ENCODE data around the gene ACTL9. TPM values are rescaled to one million over a fixed set of nuclear protein-coding genes. Genes with fewer than 3 reads are reported as not detected.

The ACTL9 gene
- total and polyA plus RNA-seq, 2 donors (not counting 1 experiment from before 2014, with no cell fraction given) = not detected

DNA sequence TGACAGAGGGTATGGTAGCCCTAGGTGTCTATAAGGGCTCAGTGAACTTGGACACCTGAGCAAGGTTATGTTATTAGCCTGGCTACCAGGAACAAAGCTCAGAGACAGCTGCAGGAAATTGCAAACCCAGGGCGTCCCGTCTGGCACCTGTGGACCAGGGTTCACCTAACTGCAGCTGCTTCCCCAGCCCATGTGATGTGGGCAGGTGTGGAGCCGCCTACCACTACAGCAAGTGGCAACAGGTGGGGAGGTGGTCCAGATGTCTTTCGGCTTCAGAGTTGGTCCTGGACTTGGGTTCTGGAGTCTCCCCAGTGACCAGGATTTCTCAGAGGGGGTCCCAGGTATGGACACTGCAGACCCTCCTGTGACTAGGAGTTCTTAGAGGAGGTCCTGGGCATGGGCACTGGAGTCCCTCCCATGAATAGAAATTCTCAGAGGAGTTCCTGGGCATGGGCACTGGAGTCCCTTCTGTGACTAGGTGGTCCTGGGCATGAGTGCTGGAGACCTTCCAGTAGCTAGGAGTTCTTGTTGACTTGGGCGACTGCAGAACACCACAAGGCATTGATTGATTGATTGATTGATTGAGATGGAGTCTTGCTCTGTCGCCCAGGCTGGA, 25.2 kb downstream of the ACTL9 start:
- 57% methylated on average over 6 of the region's 6 CpGs for WGBS (ENCODE audit: insufficient coverage)
- Histone ChIP-seq H3K9ac (ENCODE audit: low read length) (no peak overlapping the region), H3K36me3 (replicated peaks in 1 of 2; ENCODE audit: control extremely low read depth in 1 of 2, control insufficient read depth in 1 of 2, extremely low read depth in 1 of 2, insufficient read depth in 2 of 2, low read length in 1 of 2) (no peaks in the 10 kb centered on the region), H3K4me1 (ENCODE audit: control insufficient read depth in 2 of 2, insufficient read depth in 2 of 2, low read length in 2 of 2) (peaks cover 18% of the 10 kb centered on the region in 2 donors), H3K4me3 (ENCODE audit: control extremely low read depth in 1 of 5, extremely low read depth in 1 of 5, insufficient read depth in 1 of 5, low read depth in 2 of 5, low read length in 4 of 5) (no peak overlapping the region), H4K20me1 (ENCODE audit: control insufficient read depth, insufficient read depth, low read length, poor library complexity, severe bottlenecking) (no peaks in the 10 kb centered on the region), H3K79me2 (ENCODE audit: control insufficient read depth, insufficient read depth, low read length) (no peaks in the 10 kb centered on the region), H3K4me2 (replicated peaks; ENCODE audit: low read depth, low read length, poor library complexity, severe bottlenecking) (no peak overlapping the region), H2AFZ (ENCODE audit: insufficient read depth, low read depth, low read length, poor library complexity, severe bottlenecking) (no peak overlapping the region), H3K27ac (ENCODE audit: low read length in 2 of 2) (no peak overlapping the region), H3K27me3 (replicated peaks in 1 of 4; ENCODE audit: control extremely low read depth in 1 of 4, control insufficient read depth in 3 of 4, insufficient read depth in 4 of 4, low read length in 3 of 4) (no peaks in the 10 kb centered on the region), H3K9me3 (ENCODE audit: control extremely low read depth in 1 of 3, control insufficient read depth in 2 of 3, insufficient read depth in 1 of 3, low read length in 2 of 3) (peaks cover 0 to 5% (median 0%) of the 10 kb centered on the region in 3 donors)
- Mint-ChIP-seq H3K27me3 (peaks cover 11% of the 10 kb centered on the region), H3K4me1 (peaks cover 21% of the 10 kb centered on the region), H3K27ac (no peak overlapping the region), H3K9me3 (ENCODE audit: insufficient read depth) (peaks cover 5% of the 10 kb centered on the region), H3K4me3 (no peak overlapping the region)
- ATAC-seq (ENCODE audit: low read depth) = no peak
- intact Hi-C loops (cut with micrococcal nuclease) = no loop called here
- CTCF ChIA-PET = interaction anchor here (1.0 kb wide), 1 partner anchor 20 kb away, joined by 4 read pairs; no protein-coding TSS in a partner anchor
- POLR2A ChIA-PET = no interaction called here
- TF ChIP-seq, protein P1, sequence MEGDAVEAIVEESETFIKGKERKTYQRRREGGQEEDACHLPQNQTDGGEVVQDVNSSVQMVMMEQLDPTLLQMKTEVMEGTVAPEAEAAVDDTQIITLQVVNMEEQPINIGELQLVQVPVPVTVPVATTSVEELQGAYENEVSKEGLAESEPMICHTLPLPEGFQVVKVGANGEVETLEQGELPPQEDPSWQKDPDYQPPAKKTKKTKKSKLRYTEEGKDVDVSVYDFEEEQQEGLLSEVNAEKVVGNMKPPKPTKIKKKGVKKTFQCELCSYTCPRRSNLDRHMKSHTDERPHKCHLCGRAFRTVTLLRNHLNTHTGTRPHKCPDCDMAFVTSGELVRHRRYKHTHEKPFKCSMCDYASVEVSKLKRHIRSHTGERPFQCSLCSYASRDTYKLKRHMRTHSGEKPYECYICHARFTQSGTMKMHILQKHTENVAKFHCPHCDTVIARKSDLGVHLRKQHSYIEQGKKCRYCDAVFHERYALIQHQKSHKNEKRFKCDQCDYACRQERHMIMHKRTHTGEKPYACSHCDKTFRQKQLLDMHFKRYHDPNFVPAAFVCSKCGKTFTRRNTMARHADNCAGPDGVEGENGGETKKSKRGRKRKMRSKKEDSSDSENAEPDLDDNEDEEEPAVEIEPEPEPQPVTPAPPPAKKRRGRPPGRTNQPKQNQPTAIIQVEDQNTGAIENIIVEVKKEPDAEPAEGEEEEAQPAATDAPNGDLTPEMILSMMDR (IDR thresholded peaks at IDR 0.05) = no peak
- TF ChIP-seq EZH2 (IDR thresholded peaks at IDR 0.05; ENCODE audit: borderline replicate concordance, insufficient read depth, low read depth, low read length, poor library complexity, severe bottlenecking) = no peak
- no peak for DNase-seq

DNA sequence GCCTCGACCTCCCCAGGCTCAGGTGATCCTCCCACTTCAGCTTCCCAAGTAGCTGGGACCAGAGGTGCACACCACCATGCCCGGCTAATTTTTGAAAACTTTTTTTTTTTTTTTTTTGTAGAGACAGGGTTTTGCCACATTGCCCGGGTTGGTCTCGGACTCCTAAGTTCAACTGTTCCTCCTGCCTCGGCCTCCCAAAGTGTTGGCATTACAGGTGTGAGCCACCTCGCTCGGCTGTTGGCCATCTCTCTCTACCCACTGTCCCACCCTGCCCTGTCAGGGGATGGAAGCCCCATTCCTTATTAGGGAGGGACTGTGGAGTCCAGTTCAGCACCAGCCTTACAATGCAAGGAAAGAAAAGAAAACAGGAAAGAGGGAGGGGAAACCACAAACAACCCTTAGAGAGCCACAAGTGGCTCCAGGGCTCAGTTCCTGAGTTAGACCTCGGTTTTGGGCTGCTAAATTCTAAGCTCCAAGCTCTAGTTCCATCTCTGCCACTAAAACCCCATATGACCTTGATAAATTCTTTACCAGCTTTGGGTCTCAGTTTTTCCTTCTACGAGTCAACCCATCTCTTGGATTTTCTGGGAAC, 31.7 kb downstream of the ACTL9 start:
- Mint-ChIP-seq H3K27ac (no peak overlapping the region), H3K9me3 (ENCODE audit: insufficient read depth) (peaks cover 3% of the 10 kb centered on the region), H3K4me3 (no peak overlapping the region), H3K4me1 (peaks cover 38% of the 10 kb centered on the region), H3K27me3 (peaks cover 3% of the 10 kb centered on the region)
- 47% methylated on average over 5 of the region's 9 CpGs for WGBS (ENCODE audit: insufficient coverage)
- Histone ChIP-seq H3K9me3 (ENCODE audit: control extremely low read depth in 1 of 3, control insufficient read depth in 2 of 3, insufficient read depth in 1 of 3, low read length in 2 of 3) (peaks cover 0 to 5% (median 0%) of the 10 kb centered on the region in 3 donors), H3K4me2 (replicated peaks; ENCODE audit: low read depth, low read length, poor library complexity, severe bottlenecking) (no peak overlapping the region), H2AFZ (ENCODE audit: insufficient read depth, low read depth, low read length, poor library complexity, severe bottlenecking) (no peak overlapping the region), H3K4me1 (ENCODE audit: control insufficient read depth in 2 of 2, insufficient read depth in 2 of 2, low read length in 2 of 2) (peaks cover 31 to 33% of the 10 kb centered on the region in 2 donors), H3K9ac (ENCODE audit: low read length) (no peak overlapping the region), H3K27ac (ENCODE audit: low read length in 2 of 2) (no peak overlapping the region), H3K36me3 (replicated peaks in 1 of 2; ENCODE audit: control extremely low read depth in 1 of 2, control insufficient read depth in 1 of 2, extremely low read depth in 1 of 2, insufficient read depth in 2 of 2, low read length in 1 of 2) (no peaks in the 10 kb centered on the region), H3K4me3 (ENCODE audit: control extremely low read depth in 1 of 5, extremely low read depth in 1 of 5, insufficient read depth in 1 of 5, low read depth in 2 of 5, low read length in 4 of 5) (no peak overlapping the region), H3K79me2 (ENCODE audit: control insufficient read depth, insufficient read depth, low read length) (no peaks in the 10 kb centered on the region), H4K20me1 (ENCODE audit: control insufficient read depth, insufficient read depth, low read length, poor library complexity, severe bottlenecking) (no peaks in the 10 kb centered on the region), H3K27me3 (replicated peaks in 1 of 4; ENCODE audit: control extremely low read depth in 1 of 4, control insufficient read depth in 3 of 4, insufficient read depth in 4 of 4, low read length in 3 of 4) (no peaks in the 10 kb centered on the region)
- no peak for ATAC-seq (ENCODE audit: low read depth)
- no peak for TF ChIP-seq EZH2 (IDR thresholded peaks at IDR 0.05; ENCODE audit: borderline replicate concordance, insufficient read depth, low read depth, low read length, poor library complexity, severe bottlenecking)
- TF ChIP-seq, protein P1 (IDR thresholded peaks at IDR 0.05) = no peak
- no peak for DNase-seq
- ChIA-PET CTCF (interaction anchor here (1.1 kb wide), 1 partner anchor 12 kb away, joined by 3 read pairs; no protein-coding TSS in a partner anchor), POLR2A (no interaction called here)
- intact Hi-C loops (cut with micrococcal nuclease) = no loop called here

All from B cell (primary cell).